NCI-H82 treated with DMSO at 0.1 percent for 48 hours (cell line): ENCODE results near the gene BCLAF1.

Source experiments
- DNase-seq: peaks from one replicate; lab custom pipeline; 2025; ENCODE audit not compliant: unreplicated experiment; lab: John Stamatoyannopoulos, UW

The BCLAF1 gene

GRCh38 chr6:136289579-136290409 is at the start of gene BCLAF1:
BCLAF1 (minus strand) TSS chr6:136289846; CDS start chr6:136279866, 9,980 bp downstream.
- DNase-seq = peak; percentile 98

- DNase-seq = no peak
Measured at GRCh38 chr6:136338486-136338885, 48.8 kb upstream of the BCLAF1 start.

- DNase-seq = no peak
Measured at GRCh38 chr6:136337606-136338005, 48.0 kb upstream of the BCLAF1 start.

- DNase-seq = no peak
Measured at GRCh38 chr6:136337121-136337520, 47.5 kb upstream of the BCLAF1 start.

GRCh38 chr6:136335736-136336363 is 46.2 kb upstream of the BCLAF1 start:
- no peak for DNase-seq

- no peak for DNase-seq
Measured at GRCh38 chr6:136334853-136335252, 45.2 kb upstream of the BCLAF1 start.

- no peak for DNase-seq
Measured at GRCh38 chr6:136334465-136334846, 44.8 kb upstream of the BCLAF1 start.

- no peak for DNase-seq
Measured at GRCh38 chr6:136333824-136334464, 44.3 kb upstream of the BCLAF1 start.

- no peak for DNase-seq
Measured at GRCh38 chr6:136331461-136331860, 41.8 kb upstream of the BCLAF1 start.

GRCh38 chr6:136330634-136331033 is 41.0 kb upstream of the BCLAF1 start:
- DNase-seq = no peak

- DNase-seq = peak; percentile 56
Measured at GRCh38 chr6:136326038-136326553, 36.5 kb upstream of the BCLAF1 start.

- DNase-seq = no peak
Measured at GRCh38 chr6:136324686-136325380, 35.2 kb upstream of the BCLAF1 start.

GRCh38 chr6:136323431-136324112 is 33.9 kb upstream of the BCLAF1 start:
- peak; percentile 93 for DNase-seq

GRCh38 chr6:136319732-136320131 is 30.1 kb upstream of the BCLAF1 start:
- DNase-seq = no peak

GRCh38 chr6:136318676-136319075 is 29.0 kb upstream of the BCLAF1 start:
- no peak for DNase-seq

GRCh38 chr6:136317971-136318370 is 28.3 kb upstream of the BCLAF1 start:
- no peak for DNase-seq

- peak; percentile 33 for DNase-seq
Measured at GRCh38 chr6:136317021-136317694, 27.5 kb upstream of the BCLAF1 start.

- DNase-seq = no peak
Measured at GRCh38 chr6:136315594-136315993, 25.9 kb upstream of the BCLAF1 start.

GRCh38 chr6:136312975-136313374 is 23.3 kb upstream of the BCLAF1 start:
- DNase-seq = no peak

- no peak for DNase-seq
Measured at GRCh38 chr6:136309729-136310311, 20.2 kb upstream of the BCLAF1 start.
